Keratinocyte (primary cell): Measurements from ENCODE around the gene AUNIP. TPM values are rescaled to one million over a fixed set of nuclear protein-coding genes. Genes with fewer than 3 reads are reported as not detected.

Experiments
- DNase-seq: peaks from one replicate; pipeline ENCODE4 v3.0.0-alpha.2; 2011; ENCODE audit warnings: low read depth, missing footprints, low spot score
- FAIRE-seq: peaks from 2 replicates; lab custom pipeline; 2011; peaks lifted over from hg19 to GRCh38; lab: Jason Lieb, UNC
- H2AFZ ChIP-seq: 2 replicates; pipeline ENCODE4 v1.6.0; 2012; ENCODE audit warnings: low read length, control low read depth, inconsistent platforms; ENCODE audit not compliant: control insufficient read depth
- H3K27ac ChIP-seq: 2 replicates; pipeline ENCODE4 v1.5.1; 2011; ENCODE audit warnings: low read length; ENCODE audit not compliant: control insufficient read depth, insufficient read depth
- H3K27me3 ChIP-seq: 3 replicates; pipeline ENCODE4 v1.6.0; 2011; ENCODE audit warnings: low read length; ENCODE audit not compliant: control insufficient read depth, insufficient read depth; ENCODE audit errors: extremely low read depth
- H3K36me3 ChIP-seq, 2 experiments: 2 replicates in 1 of 2; 3 replicates in 1 of 2; pipeline ENCODE4 v1.5.1; 2011; ENCODE audit warnings: low read length in 2 of 2, mild to moderate bottlenecking in 1 of 2; ENCODE audit not compliant: control insufficient read depth in 2 of 2, insufficient read depth in 2 of 2; ENCODE audit errors: extremely low read depth in 1 of 2
- H3K4me1 ChIP-seq: 3 replicates; pipeline ENCODE4 v1.5.1; 2011; ENCODE audit warnings: low read length; ENCODE audit not compliant: control insufficient read depth, insufficient read depth; ENCODE audit errors: extremely low read depth
- H3K4me2 ChIP-seq: 3 replicates; pipeline ENCODE4 v1.6.0; 2011; ENCODE audit warnings: low read depth, low read length; ENCODE audit not compliant: control insufficient read depth, insufficient read depth; ENCODE audit errors: extremely low read depth
- H3K4me3 ChIP-seq, 3 experiments: fragments of 200-600 bp in 1 of 3; sonication (generic) in 1 of 3; 2 replicates in 2 of 3; 3 replicates in 1 of 3; pipeline ENCODE4 v1.5.1; 2011 to 2016; ENCODE audit warnings: low read length in 3 of 3, mild to moderate bottlenecking in 3 of 3, control low read depth in 2 of 3, inconsistent platforms in 1 of 3, low read depth in 1 of 3, mixed read lengths in 1 of 3, mixed run types in 1 of 3, moderate library complexity in 1 of 3; ENCODE audit not compliant: control insufficient read depth in 2 of 3, insufficient read depth in 2 of 3; ENCODE audit errors: extremely low read depth in 1 of 3
- H3K79me2 ChIP-seq: 2 replicates; pipeline ENCODE4 v1.6.0; 2012; ENCODE audit warnings: low read length; ENCODE audit not compliant: control insufficient read depth, insufficient read depth
- H3K9ac ChIP-seq: 3 replicates; pipeline ENCODE4 v1.6.0; 2011; ENCODE audit warnings: low read length; ENCODE audit not compliant: control insufficient read depth, insufficient read depth; ENCODE audit errors: extremely low read depth
- H3K9me1 ChIP-seq: 3 replicates; pipeline ENCODE4 v1.6.0; 2011; ENCODE audit warnings: low read length; ENCODE audit not compliant: control insufficient read depth, insufficient read depth; ENCODE audit errors: extremely low read depth
- H3K9me3 ChIP-seq: 2 replicates; pipeline ENCODE4 v1.5.1; 2012; ENCODE audit warnings: low read depth, low read length; ENCODE audit not compliant: control insufficient read depth
- H4K20me1 ChIP-seq: 3 replicates; pipeline ENCODE4 v1.6.0; 2011; ENCODE audit warnings: low read length; ENCODE audit not compliant: control insufficient read depth, insufficient read depth; ENCODE audit errors: extremely low read depth
- CTCF ChIP-seq, 3 experiments: IDR thresholded peaks in 1 of 3; conservative IDR thresholded peaks in 1 of 3; optimal IDR thresholded peaks in 1 of 3; 2 replicates in 2 of 3; 3 replicates in 1 of 3; pipeline versions ENCODE3 to v1.5.1; 2011; ENCODE audit warnings: low read length in 3 of 3, mild to moderate bottlenecking in 3 of 3, moderate library complexity in 2 of 3, control low read depth in 1 of 3, inconsistent platforms in 1 of 3; ENCODE audit not compliant: insufficient read depth in 2 of 3; ENCODE audit errors: extremely low read depth in 1 of 3
- EZH2 ChIP-seq: IDR thresholded peaks from one replicate; pipeline ENCODE4 v1.6.1; 2012; ENCODE audit warnings: inconsistent platforms, mild to moderate bottlenecking, low read length, moderate library complexity
- dilution Hi-C: fragments of 300-500 bp; cut with MboI; formaldehyde crosslinking; loops from one replicate; pipeline ENCODE4 v1.7.0; 2020; ENCODE audit warnings: low sequenced_read_pairs; ENCODE audit not compliant: extremely low pct_ligation_motif_present
- polyA plus RNA-seq, 5 experiments: library from polyadenylated mRNA; depleted of rRNA in 3 of 5; stranded (reverse) in 3 of 5; stranded (forward) in 1 of 5; unstranded in 1 of 5; fragments of >200 nt; gene quantifications; 1 replicate in 1 of 5; 2 replicates in 3 of 5; 3 replicates in 1 of 5; pipeline versions ENCODE4 v1.2.1 to v1.2.3, GENCODE V29; 2011 to 2012; ENCODE audit warnings: missing spikeins in 2 of 5, low read depth in 1 of 5, low replicate concordance in 1 of 5

AUNIP gene
- polyA plus RNA-seq, 1 donor (not counting 4 experiments of a cell fraction or from before 2014, with no cell fraction given) = 9.3 TPM

GRCh38 chr1:25904943-25905679, 45.9 kb upstream of the AUNIP start:
- Histone ChIP-seq H3K9ac (peak overlapping the region; percentile 82), H3K4me3 (peak overlapping the region; percentile 64 to 97 (median 93)), H3K79me2 (peaks cover 24% of the 10 kb centered on the region), H3K36me3 (peaks cover 3 to 22% of the 10 kb centered on the region in 2 experiments), H2AFZ (peak overlapping the region; percentile 87), H3K9me1 (peaks cover 2% of the 10 kb centered on the region), H3K4me1 (peaks cover 10% of the 10 kb centered on the region), H3K4me2 (peak overlapping the region; percentile 93), H3K9me3 (no peaks in the 10 kb centered on the region), H3K27ac (peak overlapping the region; percentile 87), H4K20me1 (no peaks in the 10 kb centered on the region), H3K27me3 (no peaks in the 10 kb centered on the region)
- DNase-seq = no peak
- TF ChIP-seq EZH2 (no peak), CTCF (optimal IDR thresholded peaks at IDR 0.05 in 1 of 3, IDR thresholded peaks at IDR 0.05 in 1 of 3, conservative IDR thresholded peaks at IDR 0.05 in 1 of 3; ENCODE audit: extremely low read depth in 1 of 3, insufficient read depth in 2 of 3, low read length in 3 of 3) (peak in 1 of 3 experiments; percentile 11)
- dilution Hi-C loops = no loop called here
- peak; percentile 71 for FAIRE-seq

DNA sequence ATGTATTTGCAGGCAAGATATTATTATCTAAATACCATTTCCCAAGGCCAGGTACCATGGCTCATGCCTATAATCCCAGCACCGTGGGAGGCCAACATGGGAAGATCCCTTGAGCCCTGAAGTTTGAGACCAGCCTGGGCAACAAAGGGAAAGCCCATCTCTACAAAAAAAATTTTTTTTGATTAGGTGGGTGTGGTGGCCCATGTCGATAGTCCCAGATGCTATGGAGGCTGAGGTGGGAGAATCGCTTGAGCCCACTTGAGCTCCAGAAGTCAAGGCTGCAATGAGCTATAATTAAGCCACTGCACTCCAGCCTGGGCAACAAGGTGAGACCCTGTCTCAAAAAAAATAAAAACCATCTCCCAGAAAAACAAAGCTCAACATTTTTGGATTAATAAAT, 44.7 kb upstream of the AUNIP start:
- no peak overlapping the region for H3K27ac ChIP-seq
- dilution Hi-C loops = no loop called here

More for the DNA sequence above, 44.7 kb upstream of the AUNIP start:
- Histone ChIP-seq H3K9ac (no peak overlapping the region), H3K9me3 (no peaks in the 10 kb centered on the region), H3K9me1 (peaks cover 2% of the 10 kb centered on the region), H3K36me3 (peaks cover 3 to 23% of the 10 kb centered on the region in 2 experiments), H3K4me2 (peak overlapping the region; percentile 93), H3K4me3 (peak overlapping the region in 1 of 3 experiments; percentile 97), H4K20me1 (no peaks in the 10 kb centered on the region), H3K79me2 (peaks cover 24% of the 10 kb centered on the region), H2AFZ (no peak overlapping the region), H3K4me1 (peaks cover 10% of the 10 kb centered on the region), H3K27me3 (no peaks in the 10 kb centered on the region)
- TF ChIP-seq CTCF (optimal IDR thresholded peaks at IDR 0.05 in 1 of 3, IDR thresholded peaks at IDR 0.05 in 1 of 3, conservative IDR thresholded peaks at IDR 0.05 in 1 of 3; ENCODE audit: extremely low read depth in 1 of 3, insufficient read depth in 2 of 3, low read length in 3 of 3) = no peak
- no peak for TF ChIP-seq EZH2
- no peak for DNase-seq
- no peak for FAIRE-seq
